T-helper 2 cell treated with Interferon-gamma antibody and Interleukin-4, amounts not matched to agents 5 μg/mL and 100 μg/mL, for 36 hours (primary cell): ENCODE results near the gene GPR55.

Source experiments
- DNase-seq: peaks from one replicate; pipeline ENCODE4 v3.0.0; 2021; ENCODE audit warnings: low spot score
- H3K27ac Mint-ChIP-seq: one replicate; pipeline ENCODE4 v1.8.0; 2021; ENCODE audit warnings: mild to moderate bottlenecking, mixed read lengths
- H3K27me3 Mint-ChIP-seq: one replicate; pipeline ENCODE4 v1.8.0; 2021; ENCODE audit warnings: low read depth, mixed read lengths
- H3K36me3 Mint-ChIP-seq: one replicate; pipeline ENCODE4 v1.8.0; 2021; ENCODE audit warnings: low read depth, mixed read lengths
- H3K4me1 Mint-ChIP-seq: one replicate; pipeline ENCODE4 v1.8.0; 2021; ENCODE audit warnings: low read depth, mixed read lengths
- H3K4me3 Mint-ChIP-seq: one replicate; pipeline ENCODE4 v1.8.0; 2022; ENCODE audit warnings: mild to moderate bottlenecking, moderate library complexity, mixed read lengths
- H3K9me3 Mint-ChIP-seq: one replicate; pipeline ENCODE4 v1.8.0; 2021; ENCODE audit warnings: mixed read lengths

The GPR55 gene

GRCh38 chr2:230868161-230868946 lies 56.7 kb downstream of the GPR55 start:
- DNase-seq = no peak
- H3K9me3 Mint-ChIP-seq = no peaks in the 10 kb centered on the region
- H3K36me3 Mint-ChIP-seq = peaks cover 1% of the 10 kb centered on the region
- H3K27ac Mint-ChIP-seq = no peak overlapping the region
- peaks cover 24% of the 10 kb centered on the region for H3K27me3 Mint-ChIP-seq
- peaks cover 13% of the 10 kb centered on the region for H3K4me1 Mint-ChIP-seq
- no peak overlapping the region for H3K4me3 Mint-ChIP-seq

- H3K27me3 Mint-ChIP-seq = peaks cover 35% of the 10 kb centered on the region
Measured at GRCh38 chr2:230866756-230867523, 58.1 kb downstream of the GPR55 start.

GRCh38 chr2:230865766-230866755 lies 59.0 kb downstream of the GPR55 start:
- H3K4me3 Mint-ChIP-seq = peak overlapping the region; percentile 94
- no peak for DNase-seq
- H3K27ac Mint-ChIP-seq = no peak overlapping the region
- H3K9me3 Mint-ChIP-seq = no peaks in the 10 kb centered on the region
- peaks cover 19% of the 10 kb centered on the region for H3K4me1 Mint-ChIP-seq
- H3K36me3 Mint-ChIP-seq = peaks cover 1% of the 10 kb centered on the region
- H3K27me3 Mint-ChIP-seq = peaks cover 42% of the 10 kb centered on the region

More at GRCh38 chr2:230866756-230867523, 58.1 kb downstream of the GPR55 start:
- Mint-ChIP-seq H3K4me3 (no peak overlapping the region), H3K9me3 (no peaks in the 10 kb centered on the region), H3K27ac (no peak overlapping the region), H3K4me1 (peaks cover 13% of the 10 kb centered on the region), H3K36me3 (peaks cover 1% of the 10 kb centered on the region)
- DNase-seq = no peak

- Mint-ChIP-seq H3K36me3 (peaks cover 1% of the 10 kb centered on the region), H3K9me3 (no peaks in the 10 kb centered on the region), H3K4me1 (peaks cover 19% of the 10 kb centered on the region), H3K4me3 (peak overlapping the region; percentile 94), H3K27ac (no peak overlapping the region), H3K27me3 (peaks cover 46% of the 10 kb centered on the region)
- no peak for DNase-seq
Measured at GRCh38 chr2:230865307-230865765, 59.7 kb downstream of the GPR55 start.

- peak within 1 kb of the TSS; percentile 43 for H3K27ac Mint-ChIP-seq
- peaks cover 1% of the 10 kb centered on the region for H3K36me3 Mint-ChIP-seq
- H3K9me3 Mint-ChIP-seq = no peaks in the 10 kb centered on the region
- peaks cover 48% of the 10 kb centered on the region for H3K27me3 Mint-ChIP-seq
- DNase-seq = peak; percentile 66
- peaks cover 19% of the 10 kb centered on the region for H3K4me1 Mint-ChIP-seq
- H3K4me3 Mint-ChIP-seq = peak within 1 kb of the TSS; percentile 94
Measured at GRCh38 chr2:230864605-230865306, 60.3 kb downstream of the GPR55 start, which contains the start of gene ITM2C. Gene ITM2C (plus strand): TSS chr2:230864942. CDS start chr2:230865026, 84 bp downstream.

GRCh38 chr2:230864122-230864604 lies 60.9 kb downstream of the GPR55 start:
- Mint-ChIP-seq H3K27ac (peak overlapping the region; percentile 43), H3K9me3 (no peaks in the 10 kb centered on the region), H3K27me3 (peaks cover 53% of the 10 kb centered on the region), H3K4me1 (peaks cover 19% of the 10 kb centered on the region), H3K4me3 (peak overlapping the region; percentile 94), H3K36me3 (peaks cover 1% of the 10 kb centered on the region)
- DNase-seq = no peak

GRCh38 chr2:230863442-230864121 lies 61.5 kb downstream of the GPR55 start:
- Mint-ChIP-seq H3K4me3 (peak overlapping the region; percentile 94), H3K27me3 (peaks cover 55% of the 10 kb centered on the region), H3K4me1 (peaks cover 19% of the 10 kb centered on the region), H3K36me3 (peaks cover 1% of the 10 kb centered on the region), H3K27ac (no peak overlapping the region), H3K9me3 (no peaks in the 10 kb centered on the region)
- DNase-seq = no peak

GRCh38 chr2:230863031-230863430 lies 62.0 kb downstream of the GPR55 start:
- H3K27me3 Mint-ChIP-seq = peaks cover 57% of the 10 kb centered on the region
- no peak for DNase-seq
- peak overlapping the region; percentile 94 for H3K4me3 Mint-ChIP-seq
- no peaks in the 10 kb centered on the region for H3K9me3 Mint-ChIP-seq
- peaks cover 19% of the 10 kb centered on the region for H3K4me1 Mint-ChIP-seq
- H3K36me3 Mint-ChIP-seq = peaks cover 1% of the 10 kb centered on the region
- H3K27ac Mint-ChIP-seq = no peak overlapping the region

GRCh38 chr2:230862292-230862691 lies 62.8 kb downstream of the GPR55 start:
- peaks cover 63% of the 10 kb centered on the region for H3K27me3 Mint-ChIP-seq
- peaks cover 1% of the 10 kb centered on the region for H3K36me3 Mint-ChIP-seq
- no peak for DNase-seq
- H3K9me3 Mint-ChIP-seq = no peaks in the 10 kb centered on the region
- H3K4me1 Mint-ChIP-seq = peaks cover 19% of the 10 kb centered on the region
- H3K27ac Mint-ChIP-seq = no peak overlapping the region
- H3K4me3 Mint-ChIP-seq = no peak overlapping the region

GRCh38 chr2:230861552-230862255 lies 63.3 kb downstream of the GPR55 start:
- H3K27me3 Mint-ChIP-seq = peaks cover 60% of the 10 kb centered on the region
- no peak for DNase-seq
- no peaks in the 10 kb centered on the region for H3K9me3 Mint-ChIP-seq
- peaks cover 1% of the 10 kb centered on the region for H3K36me3 Mint-ChIP-seq
- peaks cover 17% of the 10 kb centered on the region for H3K4me1 Mint-ChIP-seq
- no peak overlapping the region for H3K4me3 Mint-ChIP-seq
- no peak overlapping the region for H3K27ac Mint-ChIP-seq
